ENCODE measurements around the gene SLC35F6. TPM values are rescaled to one million over a fixed set of nuclear protein-coding genes. Genes with fewer than 3 reads are reported as not detected.

Gene SLC35F6
- total RNA-seq, 1 experiment from 2014 or later, result 67.3 TPM

- no peaks in the 10 kb centered on the region for H3K36me3 ChIP-seq (ENCODE audit: control insufficient read depth, insufficient read depth, low read length)
- no peak overlapping the region for H3K27ac ChIP-seq (ENCODE audit: low read length)
- H3K9me3 ChIP-seq (ENCODE audit: control insufficient read depth, insufficient read depth, low read depth, low read length), result no peaks in the 10 kb centered on the region
- H3K27me3 ChIP-seq (ENCODE audit: control insufficient read depth, insufficient read depth, low read length), result no peaks in the 10 kb centered on the region
- TF ChIP-seq POLR2AphosphoS5 (IDR thresholded peaks at IDR 0.05; ENCODE audit: low read depth, low read length), result no peak
- no peak for TF ChIP-seq REST (IDR thresholded peaks at IDR 0.05; ENCODE audit: insufficient read depth in 1 of 2, low read depth in 2 of 2, low read length in 1 of 2)
- TF ChIP-seq TCF7L2 (IDR thresholded peaks at IDR 0.05; ENCODE audit: low read depth, low read length), result no peak
- TF ChIP-seq CTCF (IDR thresholded peaks at IDR 0.05), result no peak
- no peak for TF ChIP-seq SIN3A (IDR thresholded peaks at IDR 0.05; ENCODE audit: borderline replicate concordance, insufficient read depth, low read depth, low read length)
- intact Hi-C loops (cut with micrococcal nuclease; ENCODE audit: unreplicated experiment), result no loop called here
- in situ Hi-C loops (cut with HindIII; ENCODE audit: low pct_unique_long_range_greater_than_20kb, low sequenced_read_pairs), result no loop called here
- POLR2A ChIA-PET, result no interaction called here
- no TSS peak for BruUV-seq (replicated peaks)
- CTCF ChIA-PET, result no interaction called here
- no peak overlapping the region for H3K4me3 ChIP-seq (ENCODE audit: low read depth in 2 of 2, low read length in 2 of 2)
- DNase-seq (ENCODE audit: low read depth, low spot score), result no peak
- 0 out of 2 replicates have a peak, but pooled peaks have one; percentile 51 for ATAC-seq
- no peaks in the 10 kb centered on the region for H3K4me1 ChIP-seq (ENCODE audit: control insufficient read depth, insufficient read depth, low read length)
Measured at GRCh38 chr2:26818255-26818654, 54.2 kb downstream of the SLC35F6 start.

- in situ Hi-C loops (cut with HindIII; ENCODE audit: low pct_unique_long_range_greater_than_20kb, low sequenced_read_pairs) (no loop called here), intact Hi-C loops (cut with micrococcal nuclease; ENCODE audit: unreplicated experiment) (no loop called here)
- H3K9me3 ChIP-seq (ENCODE audit: control insufficient read depth, insufficient read depth, low read depth, low read length), result no peaks in the 10 kb centered on the region
- no peaks in the 10 kb centered on the region for H3K36me3 ChIP-seq (ENCODE audit: control insufficient read depth, insufficient read depth, low read length)
- no peak for ATAC-seq
- H3K4me1 ChIP-seq (ENCODE audit: control insufficient read depth, insufficient read depth, low read length), result no peaks in the 10 kb centered on the region
- no peak overlapping the region for H3K27ac ChIP-seq (ENCODE audit: low read length)
- no peak overlapping the region for H3K4me3 ChIP-seq (ENCODE audit: low read depth in 2 of 2, low read length in 2 of 2)
- ChIA-PET CTCF (no interaction called here), POLR2A (no interaction called here)
- no TSS peak for BruUV-seq (replicated peaks)
- TF ChIP-seq CTCF (IDR thresholded peaks at IDR 0.05), result no peak
- no peaks in the 10 kb centered on the region for H3K27me3 ChIP-seq (ENCODE audit: control insufficient read depth, insufficient read depth, low read length)
- no peak for DNase-seq (ENCODE audit: low read depth, low spot score)
Measured at GRCh38 chr2:26818972-26819371, 54.9 kb downstream of the SLC35F6 start.

- intact Hi-C loops (cut with micrococcal nuclease; ENCODE audit: unreplicated experiment), result no loop called here
- no peak overlapping the region for H3K27ac ChIP-seq (ENCODE audit: low read length)
- TF ChIP-seq TCF7L2 (IDR thresholded peaks at IDR 0.05; ENCODE audit: low read depth, low read length), result no peak
- no peak for TF ChIP-seq CTCF (IDR thresholded peaks at IDR 0.05)
- POLR2A ChIA-PET, result no interaction called here
- ATAC-seq, result no peak
- in situ Hi-C loops (cut with HindIII; ENCODE audit: low pct_unique_long_range_greater_than_20kb, low sequenced_read_pairs), result no loop called here
- H3K9me3 ChIP-seq (ENCODE audit: control insufficient read depth, insufficient read depth, low read depth, low read length), result no peaks in the 10 kb centered on the region
- no peaks in the 10 kb centered on the region for H3K36me3 ChIP-seq (ENCODE audit: control insufficient read depth, insufficient read depth, low read length)
- BruUV-seq (replicated peaks), result no TSS peak
- H3K4me3 ChIP-seq (ENCODE audit: low read depth in 2 of 2, low read length in 2 of 2), result no peak overlapping the region
- no peaks in the 10 kb centered on the region for H3K4me1 ChIP-seq (ENCODE audit: control insufficient read depth, insufficient read depth, low read length)
- no peaks in the 10 kb centered on the region for H3K27me3 ChIP-seq (ENCODE audit: control insufficient read depth, insufficient read depth, low read length)
- CTCF ChIA-PET, result no interaction called here
- no peak for DNase-seq (ENCODE audit: low read depth, low spot score)
Measured at GRCh38 chr2:26820932-26821331, 56.8 kb downstream of the SLC35F6 start.
